ENCODE data around the gene SLC6A3. TPM values are rescaled to one million over a fixed set of nuclear protein-coding genes. Genes with fewer than 3 reads are reported as not detected.

SLC6A3 gene
- total and polyA plus RNA-seq, 2 of the 13 experiments (the other 11 are each of a cell fraction or from before 2014, with no cell fraction given): 0.01 TPM; not detected in 1

DNA sequence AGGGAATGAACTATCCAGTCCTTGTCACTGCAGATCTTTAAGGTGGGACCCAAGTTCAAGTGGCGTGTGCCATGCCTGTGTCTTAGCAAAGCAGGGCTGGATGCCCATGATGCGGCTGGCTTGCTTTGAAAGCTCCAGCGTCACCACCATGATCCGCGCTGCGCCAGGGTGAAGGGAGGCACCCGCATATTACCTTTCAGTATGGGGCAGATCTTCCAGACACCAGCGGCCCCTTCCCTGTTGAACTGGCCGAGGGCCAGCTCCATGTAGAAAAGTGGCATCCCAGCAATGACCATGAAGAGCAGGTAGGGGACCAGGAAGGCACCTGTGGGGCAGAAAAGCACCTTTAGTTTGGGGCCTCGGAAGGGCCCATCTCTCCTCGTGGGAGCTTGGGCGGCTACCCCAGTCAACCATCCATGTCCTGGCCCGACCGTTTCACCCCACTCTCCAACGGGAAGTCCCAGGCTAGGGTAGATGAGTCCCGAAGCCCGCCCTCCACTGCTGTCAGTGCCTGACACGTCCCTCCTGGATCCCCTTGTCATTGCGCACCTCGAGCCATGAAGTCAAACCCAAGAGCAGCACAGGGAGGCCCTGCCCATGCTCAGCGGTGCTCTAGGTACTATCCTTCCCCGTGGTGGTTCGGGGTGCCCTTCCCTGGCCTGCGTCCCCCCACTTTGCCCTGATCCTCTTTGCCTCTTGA, 3.9 kb downstream of the SLC6A3 start:
- no peaks in the 10 kb centered on the region for H3K9me3 ChIP-seq (ENCODE audit: low read length)
- no peaks in the 10 kb centered on the region for H3K36me3 ChIP-seq (replicated peaks in 1 of 2; ENCODE audit: control insufficient read depth in 1 of 2, insufficient read depth in 2 of 2, low read length in 2 of 2)
- peaks cover 9% of the 10 kb centered on the region for H3K4me1 ChIP-seq (ENCODE audit: insufficient read depth, low read length)
- CTCF ChIA-PET (ENCODE audit: low intra/inter-chr PET ratio, low total read pairs): no interaction called here
- DNase-seq (ENCODE audit: low spot score) (no peak), ATAC-seq (no peak), FAIRE-seq (no peak)
- H3K79me2 ChIP-seq (ENCODE audit: insufficient read depth, low read length): no peaks in the 10 kb centered on the region
- BruUV-seq (replicated peaks): no TSS peak
- POLR2A ChIA-PET: no interaction called here
- H3K4me2 ChIP-seq (ENCODE audit: low read depth, low read length): no peak overlapping the region
- H3K27ac ChIP-seq (ENCODE audit: extremely low read length, insufficient read depth, low read length): no peak overlapping the region
- H3K9ac ChIP-seq (ENCODE audit: insufficient read depth, low read depth, low read length): no peak overlapping the region
- H3K27me3 ChIP-seq (ENCODE audit: control insufficient read depth in 1 of 2, insufficient read depth in 2 of 2, low read length in 2 of 2): peaks cover 11 to 56% of the 10 kb centered on the region in 2 experiments
- H3K4me3 ChIP-seq (replicated peaks in 1 of 3; ENCODE audit: insufficient read depth in 1 of 3, low read depth in 2 of 3, low read length in 3 of 3): no peak overlapping the region
- no peak overlapping the region for H2AFZ ChIP-seq (ENCODE audit: low read length)
- TF ChIP-seq NFE2L1 (CRISPR knock-in tag; IDR thresholded peaks at IDR 0.05; ENCODE audit: borderline replicate concordance): no peak
- TF ChIP-seq MTA1 (CRISPR knock-in tag; IDR thresholded peaks at IDR 0.05; ENCODE audit: borderline replicate concordance): no peak
- TF ChIP-seq SRSF4 (IDR thresholded peaks at IDR 0.05; ENCODE audit: low read depth, low read length, poor library complexity, severe bottlenecking): no peak
- TF ChIP-seq NCOR1 (IDR thresholded peaks at IDR 0.05; ENCODE audit: borderline replicate concordance, low read length): no peak
- TF ChIP-seq, protein P1, sequence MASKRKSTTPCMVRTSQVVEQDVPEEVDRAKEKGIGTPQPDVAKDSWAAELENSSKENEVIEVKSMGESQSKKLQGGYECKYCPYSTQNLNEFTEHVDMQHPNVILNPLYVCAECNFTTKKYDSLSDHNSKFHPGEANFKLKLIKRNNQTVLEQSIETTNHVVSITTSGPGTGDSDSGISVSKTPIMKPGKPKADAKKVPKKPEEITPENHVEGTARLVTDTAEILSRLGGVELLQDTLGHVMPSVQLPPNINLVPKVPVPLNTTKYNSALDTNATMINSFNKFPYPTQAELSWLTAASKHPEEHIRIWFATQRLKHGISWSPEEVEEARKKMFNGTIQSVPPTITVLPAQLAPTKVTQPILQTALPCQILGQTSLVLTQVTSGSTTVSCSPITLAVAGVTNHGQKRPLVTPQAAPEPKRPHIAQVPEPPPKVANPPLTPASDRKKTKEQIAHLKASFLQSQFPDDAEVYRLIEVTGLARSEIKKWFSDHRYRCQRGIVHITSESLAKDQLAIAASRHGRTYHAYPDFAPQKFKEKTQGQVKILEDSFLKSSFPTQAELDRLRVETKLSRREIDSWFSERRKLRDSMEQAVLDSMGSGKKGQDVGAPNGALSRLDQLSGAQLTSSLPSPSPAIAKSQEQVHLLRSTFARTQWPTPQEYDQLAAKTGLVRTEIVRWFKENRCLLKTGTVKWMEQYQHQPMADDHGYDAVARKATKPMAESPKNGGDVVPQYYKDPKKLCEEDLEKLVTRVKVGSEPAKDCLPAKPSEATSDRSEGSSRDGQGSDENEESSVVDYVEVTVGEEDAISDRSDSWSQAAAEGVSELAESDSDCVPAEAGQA (IDR thresholded peaks at IDR 0.05; ENCODE audit: low read depth): no peak
- TF ChIP-seq, protein P1 (CRISPR knock-in tag; IDR thresholded peaks at IDR 0.05; ENCODE audit: borderline replicate concordance): no peak
- WGBS (ENCODE audit: low lambda C conversion rate): 48% methylated on average over 5 of the region's 24 CpGs
- intact Hi-C loops (cut with micrococcal nuclease; ENCODE audit: unreplicated experiment) (no loop called here), in situ Hi-C loops (cut with HindIII; ENCODE audit: extremely low pct_ligation_motif_present, low pct_unique_long_range_greater_than_20kb) (no loop called here)
- H4K20me1 ChIP-seq (ENCODE audit: insufficient read depth, low read length): no peaks in the 10 kb centered on the region
